Suprapubic skin (tissue), 4 donors: ENCODE results near the gene TLR4.

Experiments
- EP300 ChIP-seq: sonication (generic); formaldehyde crosslinking; IDR thresholded peaks from one replicate; pipeline ENCODE4 v1.6.1; 2017; ENCODE audit warnings: antibody characterized with exemption
- POLR2A ChIP-seq, 2 donors: fragments of 450-650 bp; IDR thresholded peaks; one replicate each; pipeline ENCODE4 v1.6.1; 2017; ENCODE audit warnings: antibody characterized with exemption in 2 of 2, mild to moderate bottlenecking in 2 of 2, moderate library complexity in 2 of 2
- POLR2AphosphoS5 ChIP-seq, 3 donors: sonication (generic); formaldehyde crosslinking; IDR thresholded peaks; one replicate each; pipeline ENCODE4 v1.6.1; 2017; ENCODE audit warnings: antibody characterized with exemption in 3 of 3
- TF ChIP-seq, protein P1 (sequence below), 2 donors: fragments of 200-600 bp in 1 of 2; fragments of 450-650 bp in 1 of 2; sonication (generic) in 1 of 2; IDR thresholded peaks; one replicate each; pipeline ENCODE4 v1.5.1; 2016 to 2019; ENCODE audit warnings: antibody characterized with exemption in 2 of 2, mild to moderate bottlenecking in 1 of 2, moderate library complexity in 1 of 2

DNA sequence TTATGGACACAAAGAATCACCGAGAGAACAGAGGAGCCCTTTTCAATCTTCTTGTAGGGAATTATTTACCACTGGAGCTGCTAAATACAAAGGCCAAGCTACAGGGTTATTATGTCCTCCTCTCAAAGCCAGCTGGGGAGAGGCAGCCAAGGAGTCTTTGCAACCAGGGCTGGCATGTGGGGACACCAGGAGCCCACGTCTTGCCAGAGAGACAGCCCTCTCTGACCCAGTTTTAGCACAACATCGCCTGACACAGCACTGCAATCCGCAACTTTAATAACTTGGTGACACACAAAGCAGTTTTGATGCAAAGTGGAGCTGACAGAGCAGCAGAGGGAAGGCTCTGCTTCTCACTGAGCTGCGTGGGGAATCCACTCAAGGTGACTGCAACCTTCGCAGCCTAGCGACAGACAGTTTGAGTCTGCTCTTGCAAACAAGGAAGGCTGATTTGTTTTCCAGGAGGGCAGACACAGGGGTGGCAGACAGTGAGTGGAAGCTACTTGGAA is 33.6 kb downstream of the TLR4 start:
- TF ChIP-seq, protein P1, sequence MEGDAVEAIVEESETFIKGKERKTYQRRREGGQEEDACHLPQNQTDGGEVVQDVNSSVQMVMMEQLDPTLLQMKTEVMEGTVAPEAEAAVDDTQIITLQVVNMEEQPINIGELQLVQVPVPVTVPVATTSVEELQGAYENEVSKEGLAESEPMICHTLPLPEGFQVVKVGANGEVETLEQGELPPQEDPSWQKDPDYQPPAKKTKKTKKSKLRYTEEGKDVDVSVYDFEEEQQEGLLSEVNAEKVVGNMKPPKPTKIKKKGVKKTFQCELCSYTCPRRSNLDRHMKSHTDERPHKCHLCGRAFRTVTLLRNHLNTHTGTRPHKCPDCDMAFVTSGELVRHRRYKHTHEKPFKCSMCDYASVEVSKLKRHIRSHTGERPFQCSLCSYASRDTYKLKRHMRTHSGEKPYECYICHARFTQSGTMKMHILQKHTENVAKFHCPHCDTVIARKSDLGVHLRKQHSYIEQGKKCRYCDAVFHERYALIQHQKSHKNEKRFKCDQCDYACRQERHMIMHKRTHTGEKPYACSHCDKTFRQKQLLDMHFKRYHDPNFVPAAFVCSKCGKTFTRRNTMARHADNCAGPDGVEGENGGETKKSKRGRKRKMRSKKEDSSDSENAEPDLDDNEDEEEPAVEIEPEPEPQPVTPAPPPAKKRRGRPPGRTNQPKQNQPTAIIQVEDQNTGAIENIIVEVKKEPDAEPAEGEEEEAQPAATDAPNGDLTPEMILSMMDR (IDR thresholded peaks at IDR 0.05), result no peak
- no peak for TF ChIP-seq POLR2A (IDR thresholded peaks at IDR 0.05)
- no peak for TF ChIP-seq POLR2AphosphoS5 (IDR thresholded peaks at IDR 0.05)
- no peak for TF ChIP-seq EP300
